GM21723 (cell line): ENCODE data around the gene ST3GAL3.

Experiments
- ATAC-seq: cut with Tn5 transposase; IDR thresholded peaks from one replicate; pipeline ENCODE4 v1.9.1; 2021; ENCODE audit warnings: mild to moderate bottlenecking, moderate library complexity; ENCODE audit not compliant: unreplicated experiment

The ST3GAL3 gene

GRCh38 chr1:43873851-43874250 is 166.5 kb downstream of the ST3GAL3 start:
- ATAC-seq, result no peak

GRCh38 chr1:43874716-43875115 is 167.4 kb downstream of the ST3GAL3 start:
- ATAC-seq, result no peak

- no peak for ATAC-seq
These were observed 168.0 kb downstream of the ST3GAL3 start for GRCh38 chr1:43875331-43875730.

- ATAC-seq, result no peak
These were observed 169.8 kb downstream of the ST3GAL3 start for GRCh38 chr1:43877101-43877500.

GRCh38 chr1:43878440-43878839 is 171.1 kb downstream of the ST3GAL3 start:
- ATAC-seq, result no peak

- ATAC-seq, result no peak
These were observed 171.5 kb downstream of the ST3GAL3 start for GRCh38 chr1:43878854-43879253.

GRCh38 chr1:43879414-43879813 is 172.1 kb downstream of the ST3GAL3 start:
- no peak for ATAC-seq

- no peak for ATAC-seq
These were observed 172.7 kb downstream of the ST3GAL3 start for GRCh38 chr1:43879996-43880395.

GRCh38 chr1:43880604-43881003 is 173.3 kb downstream of the ST3GAL3 start:
- no peak for ATAC-seq

- ATAC-seq, result no peak
These were observed 174.1 kb downstream of the ST3GAL3 start for GRCh38 chr1:43881415-43881814.

- no peak for ATAC-seq
These were observed 175.4 kb downstream of the ST3GAL3 start for GRCh38 chr1:43882763-43883162.

- no peak for ATAC-seq
These were observed 176.0 kb downstream of the ST3GAL3 start for GRCh38 chr1:43883321-43883720.

- ATAC-seq, result no peak
These were observed 178.0 kb downstream of the ST3GAL3 start for GRCh38 chr1:43885279-43885801.

- no peak for ATAC-seq
These were observed 180.4 kb downstream of the ST3GAL3 start for GRCh38 chr1:43887748-43888147.

- ATAC-seq, result no peak
These were observed 183.5 kb downstream of the ST3GAL3 start for GRCh38 chr1:43890815-43891214.

- ATAC-seq, result no peak
These were observed 185.7 kb downstream of the ST3GAL3 start for GRCh38 chr1:43893006-43893405.

- no peak for ATAC-seq
These were observed 191.6 kb downstream of the ST3GAL3 start for GRCh38 chr1:43898981-43899380.

GRCh38 chr1:43900386-43900785 is 193.1 kb downstream of the ST3GAL3 start:
- no peak for ATAC-seq

GRCh38 chr1:43901196-43901961 is 194.0 kb downstream of the ST3GAL3 start:
- ATAC-seq, result no peak

GRCh38 chr1:43902058-43902831 is 194.9 kb downstream of the ST3GAL3 start:
- no peak for ATAC-seq

GRCh38 chr1:43904660-43905551 is 197.6 kb downstream of the ST3GAL3 start:
- no peak for ATAC-seq
